HepG2 (cell line): Measurements from ENCODE around the gene NOTUM. TPM values are rescaled to one million over a fixed set of nuclear protein-coding genes. Genes with fewer than 3 reads are reported as not detected.
A peak's percentile ranks its signal among the peaks of the same experiment; 100 is the strongest.

ENCODE experiments used
- CCAR2 ChIP-seq: fragments of 200-400 bp; formaldehyde crosslinking; optimal IDR thresholded peaks from 2 replicates; pipeline ENCODE3; 2018; ENCODE audit warnings: low read depth, mild to moderate bottlenecking, low read length, moderate library complexity
- ETV6 ChIP-seq: sonication (generic); formaldehyde crosslinking; conservative IDR thresholded peaks from 2 replicates; pipeline ENCODE4 v1.4.0; 2020; ENCODE audit warnings: missing genetic modification reagents
- HMGA1 ChIP-seq: sonication (generic); formaldehyde crosslinking; conservative IDR thresholded peaks from 2 replicates; pipeline ENCODE4 v1.4.0; 2020; ENCODE audit warnings: missing genetic modification reagents
- HOXA7 ChIP-seq: sonication (generic); formaldehyde crosslinking; IDR thresholded peaks from 2 replicates; pipeline ENCODE4 v1.8.1; 2022; ENCODE audit warnings: mild to moderate bottlenecking, missing genetic modification reagents, moderate library complexity
- KLF16 ChIP-seq, 2 experiments: sonication (generic) in 1 of 2; formaldehyde crosslinking in 1 of 2; IDR thresholded peaks; 2 replicates each; pipeline versions ENCODE4 v1.6.1 to v1.8.0; 2016 to 2023; ENCODE audit warnings: missing genetic modification reagents in 2 of 2, missing compliant biosample characterization in 1 of 2
- MBD4 ChIP-seq: IDR thresholded peaks from 2 replicates; pipeline ENCODE4 v1.6.1; 2012; ENCODE audit warnings: low read length, inconsistent platforms, borderline replicate concordance
- PLSCR1 ChIP-seq: sonication (generic); formaldehyde crosslinking; IDR thresholded peaks from 2 replicates; pipeline ENCODE4 v1.5.0; 2020; ENCODE audit warnings: missing genetic modification reagents, mild to moderate bottlenecking, borderline replicate concordance
- PREB ChIP-seq: sonication (generic); formaldehyde crosslinking; IDR thresholded peaks from 2 replicates; pipeline ENCODE4 v1.4.0; 2020; ENCODE audit warnings: missing genetic modification reagents
- SALL2 ChIP-seq: sonication (generic); formaldehyde crosslinking; IDR thresholded peaks from 2 replicates; pipeline ENCODE4 v1.8.1; 2023; ENCODE audit warnings: mild to moderate bottlenecking, missing genetic modification reagents, inconsistent platforms
- SATB2 ChIP-seq: sonication (generic); formaldehyde crosslinking; IDR thresholded peaks from 2 replicates; pipeline ENCODE4 v1.5.0; 2020; ENCODE audit warnings: missing genetic modification reagents
- SMAD3 ChIP-seq: sonication (generic); formaldehyde crosslinking; IDR thresholded peaks from 2 replicates; pipeline ENCODE4 v1.4.0; 2020; ENCODE audit warnings: missing genetic modification reagents
- SRY ChIP-seq: sonication (generic); formaldehyde crosslinking; IDR thresholded peaks from 2 replicates; pipeline ENCODE4 v1.8.0; 2022; ENCODE audit warnings: mild to moderate bottlenecking, missing genetic modification reagents
- ZNF260 ChIP-seq: sonication (generic); formaldehyde crosslinking; IDR thresholded peaks from 2 replicates; pipeline ENCODE4 v1.4.0; 2020; ENCODE audit warnings: missing genetic modification reagents, low read depth, mild to moderate bottlenecking, borderline replicate concordance
- ZNF280B ChIP-seq: sonication (generic); formaldehyde crosslinking; IDR thresholded peaks from 2 replicates; pipeline ENCODE4 v1.5.0; 2020; ENCODE audit warnings: missing genetic modification reagents, mild to moderate bottlenecking, borderline replicate concordance
- ZSCAN5A ChIP-seq: sonication (generic); formaldehyde crosslinking; IDR thresholded peaks from 2 replicates; pipeline ENCODE4 v1.8.0; 2022; ENCODE audit warnings: mild to moderate bottlenecking, missing genetic modification reagents, borderline replicate concordance
- polyA plus RNA-seq, 8 experiments: library from polyadenylated mRNA; depleted of rRNA in 3 of 8; stranded (reverse) in 7 of 8; unstranded in 1 of 8; fragments of >200 nt; fragmentation: Illumina TruSeq in 4 of 8; extraction: Trizol in 4 of 8; gene quantifications; 2 replicates each; pipeline versions ENCODE4 v1.2.1 to v1.2.3, GENCODE V29; 2011 to 2016; ENCODE audit warnings: low read depth in 4 of 8, missing spikeins in 1 of 8, mixed read lengths in 1 of 8; ENCODE audit not compliant: insufficient read depth in 1 of 8
- total RNA-seq, 5 experiments: library from RNA; depleted of rRNA; stranded (reverse); fragments of >200 nt; fragmentation: Illumina TruSeq; extraction: Trizol; gene quantifications; 2 replicates each; pipeline ENCODE4 v1.2.3, GENCODE V29; 2016; ENCODE audit warnings: low read depth in 1 of 5
- TF ChIP-seq, protein P1 (sequence below): sonication (generic); formaldehyde crosslinking; IDR thresholded peaks from 2 replicates; pipeline ENCODE4 v1.4.0; 2020; ENCODE audit warnings: mild to moderate bottlenecking, missing genetic modification reagents, borderline replicate concordance
- TF ChIP-seq, protein P2 (sequence below): sonication (generic); formaldehyde crosslinking; IDR thresholded peaks from 2 replicates; pipeline ENCODE4 v1.4.0; 2020; ENCODE audit warnings: mild to moderate bottlenecking, low read depth, missing genetic modification reagents

The NOTUM gene
- total and polyA plus RNA-seq, 2 of the 13 experiments (the other 11 are each of a cell fraction or from before 2014, with no cell fraction given) = 150 to 160 TPM

- TF ChIP-seq HOXA7 (CRISPR knock-in tag) (no peak), ZNF280B (CRISPR knock-in tag) (peak; percentile 49; the same call in 1 of the 2 replicates), MBD4 (no peak), SATB2 (peak; percentile 96; the same call in 1 of the 2 replicates), ETV6 (peak; percentile 51), PLSCR1 (CRISPR knock-in tag) (no peak), HMGA1 (CRISPR knock-in tag) (no peak), PREB (no peak), ZNF260 (no peak), KLF16 (CRISPR knock-in tag; IDR thresholded peaks at IDR 0.05) (no peak), SRY (CRISPR knock-in tag) (0 out of 2 replicates have a peak, but pooled peaks have one; percentile 8), SALL2 (CRISPR knock-in tag) (peak; percentile 17; the same call in 1 of the 2 replicates), SMAD3 (CRISPR knock-in tag) (no peak), CCAR2 (no peak), ZSCAN5A (no peak)
- TF ChIP-seq, protein P1, sequence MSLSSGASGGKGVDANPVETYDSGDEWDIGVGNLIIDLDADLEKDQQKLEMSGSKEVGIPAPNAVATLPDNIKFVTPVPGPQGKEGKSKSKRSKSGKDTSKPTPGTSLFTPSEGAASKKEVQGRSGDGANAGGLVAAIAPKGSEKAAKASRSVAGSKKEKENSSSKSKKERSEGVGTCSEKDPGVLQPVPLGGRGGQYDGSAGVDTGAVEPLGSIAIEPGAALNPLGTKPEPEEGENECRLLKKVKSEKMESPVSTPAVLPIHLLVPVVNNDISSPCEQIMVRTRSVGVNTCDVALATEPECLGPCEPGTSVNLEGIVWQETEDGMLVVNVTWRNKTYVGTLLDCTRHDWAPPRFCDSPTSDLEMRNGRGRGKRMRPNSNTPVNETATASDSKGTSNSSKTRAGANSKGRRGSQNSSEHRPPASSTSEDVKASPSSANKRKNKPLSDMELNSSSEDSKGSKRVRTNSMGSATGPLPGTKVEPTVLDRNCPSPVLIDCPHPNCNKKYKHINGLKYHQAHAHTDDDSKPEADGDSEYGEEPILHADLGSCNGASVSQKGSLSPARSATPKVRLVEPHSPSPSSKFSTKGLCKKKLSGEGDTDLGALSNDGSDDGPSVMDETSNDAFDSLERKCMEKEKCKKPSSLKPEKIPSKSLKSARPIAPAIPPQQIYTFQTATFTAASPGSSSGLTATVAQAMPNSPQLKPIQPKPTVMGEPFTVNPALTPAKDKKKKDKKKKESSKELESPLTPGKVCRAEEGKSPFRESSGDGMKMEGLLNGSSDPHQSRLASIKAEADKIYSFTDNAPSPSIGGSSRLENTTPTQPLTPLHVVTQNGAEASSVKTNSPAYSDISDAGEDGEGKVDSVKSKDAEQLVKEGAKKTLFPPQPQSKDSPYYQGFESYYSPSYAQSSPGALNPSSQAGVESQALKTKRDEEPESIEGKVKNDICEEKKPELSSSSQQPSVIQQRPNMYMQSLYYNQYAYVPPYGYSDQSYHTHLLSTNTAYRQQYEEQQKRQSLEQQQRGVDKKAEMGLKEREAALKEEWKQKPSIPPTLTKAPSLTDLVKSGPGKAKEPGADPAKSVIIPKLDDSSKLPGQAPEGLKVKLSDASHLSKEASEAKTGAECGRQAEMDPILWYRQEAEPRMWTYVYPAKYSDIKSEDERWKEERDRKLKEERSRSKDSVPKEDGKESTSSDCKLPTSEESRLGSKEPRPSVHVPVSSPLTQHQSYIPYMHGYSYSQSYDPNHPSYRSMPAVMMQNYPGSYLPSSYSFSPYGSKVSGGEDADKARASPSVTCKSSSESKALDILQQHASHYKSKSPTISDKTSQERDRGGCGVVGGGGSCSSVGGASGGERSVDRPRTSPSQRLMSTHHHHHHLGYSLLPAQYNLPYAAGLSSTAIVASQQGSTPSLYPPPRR (CRISPR knock-in tag) = peak; percentile 67; the same call in 1 of the 2 replicates
- TF ChIP-seq, protein P2, sequence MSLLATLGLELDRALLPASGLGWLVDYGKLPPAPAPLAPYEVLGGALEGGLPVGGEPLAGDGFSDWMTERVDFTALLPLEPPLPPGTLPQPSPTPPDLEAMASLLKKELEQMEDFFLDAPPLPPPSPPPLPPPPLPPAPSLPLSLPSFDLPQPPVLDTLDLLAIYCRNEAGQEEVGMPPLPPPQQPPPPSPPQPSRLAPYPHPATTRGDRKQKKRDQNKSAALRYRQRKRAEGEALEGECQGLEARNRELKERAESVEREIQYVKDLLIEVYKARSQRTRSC (CRISPR knock-in tag) = no peak
Observed at GRCh38 chr17:81999976-82000802, 39.2 kb upstream of the NOTUM start (continued).
